ENCODE data around the gene PLEKHJ1.

- TF ChIP-seq CTCF (IDR thresholded peaks at IDR 0.05) (no peak), POLR2A (IDR thresholded peaks at IDR 0.05) (no peak), EP300 (IDR thresholded peaks at IDR 0.05) (no peak)
Measured at GRCh38 chr19:2228157-2229030, 7.7 kb downstream of the PLEKHJ1 start.

Measured in gastroesophageal sphincter (tissue), 3 donors.